ENCODE measurements around the gene PDE8B. TPM values are rescaled to one million over a fixed set of nuclear protein-coding genes. Genes with fewer than 3 reads are reported as not detected.

Gene PDE8B
- total and polyA plus RNA-seq, 2 experiments from 2014 or later, result 0.45 to 0.91 TPM

DNA sequence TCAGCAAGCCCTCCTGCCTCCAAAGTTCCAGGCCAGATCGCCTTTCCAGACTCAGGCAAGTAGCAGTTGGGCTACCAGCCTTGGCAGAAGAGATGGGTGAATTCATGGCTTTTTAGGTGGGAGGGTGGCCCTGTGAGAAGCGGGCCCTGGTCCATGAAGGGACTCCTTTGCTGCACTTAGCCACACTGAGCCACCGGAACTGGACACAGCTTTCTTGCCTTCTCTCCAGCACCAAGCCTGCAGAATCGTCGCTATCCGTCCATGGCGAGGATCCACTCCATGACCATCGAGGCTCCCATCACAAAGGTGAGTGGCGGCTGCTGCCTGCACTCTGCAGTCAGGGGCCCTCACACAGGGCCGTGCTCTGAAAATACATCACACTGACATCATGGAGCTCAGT lies 196.7 kb downstream of the PDE8B start:
- no peaks in the 10 kb centered on the region for H3F3A ChIP-seq (replicated peaks; ENCODE audit: low read depth)
- H3K27ac Mint-ChIP-seq, result no peak overlapping the region
- H3K9me3 Mint-ChIP-seq, result no peaks in the 10 kb centered on the region
- DNase-seq (ENCODE audit: low spot score) (no peak), ATAC-seq (no peak)
- no peak overlapping the region for H3K4me2 ChIP-seq
- H3K4me3 Mint-ChIP-seq, result no peak overlapping the region
- no peaks in the 10 kb centered on the region for H3K9me2 ChIP-seq (ENCODE audit: insufficient read depth)
- H3K36me3 Mint-ChIP-seq (ENCODE audit: low read depth), result no peaks in the 10 kb centered on the region
- peaks cover 5% of the 10 kb centered on the region; the same call in 1 of the 2 replicates for H3K4me1 ChIP-seq (ENCODE audit: insufficient read depth)
- H3K27ac ChIP-seq (ENCODE audit: low read depth), result no peak overlapping the region
- peaks cover 4% of the 10 kb centered on the region for H3K27me3 Mint-ChIP-seq (ENCODE audit: insufficient read depth, low read depth, poor library complexity)
- H3K27me3 ChIP-seq (ENCODE audit: insufficient read depth), result no peaks in the 10 kb centered on the region
- no peak overlapping the region for H2AFZ ChIP-seq
- H3K4me3 ChIP-seq, result no peak overlapping the region
- TF ChIP-seq EZH2phosphoT487 (IDR thresholded peaks at IDR 0.05; ENCODE audit: unreplicated experiment) (no peak), EZH2 (IDR thresholded peaks at IDR 0.05; ENCODE audit: low read depth, unreplicated experiment) (no peak), POLR2AphosphoS5 (IDR thresholded peaks at IDR 0.05; ENCODE audit: low read depth) (no peak), JUNB (IDR thresholded peaks at IDR 0.05; ENCODE audit: unreplicated experiment) (no peak), CREB1 (CRISPR knock-in tag; IDR thresholded peaks at IDR 0.05; ENCODE audit: low read depth) (no peak), ZNF331 (CRISPR knock-in tag; IDR thresholded peaks at IDR 0.05; ENCODE audit: low read depth) (no peak)
- no peaks in the 10 kb centered on the region for H3K36me3 ChIP-seq (ENCODE audit: insufficient read depth)
- H4K20me1 ChIP-seq (replicated peaks; ENCODE audit: insufficient read depth), result no peaks in the 10 kb centered on the region
- no peaks in the 10 kb centered on the region for H3K79me2 ChIP-seq (replicated peaks; ENCODE audit: insufficient read depth)
- H3K4me1 Mint-ChIP-seq, result no peaks in the 10 kb centered on the region; the same call in 2 of the 3 replicates

DNA sequence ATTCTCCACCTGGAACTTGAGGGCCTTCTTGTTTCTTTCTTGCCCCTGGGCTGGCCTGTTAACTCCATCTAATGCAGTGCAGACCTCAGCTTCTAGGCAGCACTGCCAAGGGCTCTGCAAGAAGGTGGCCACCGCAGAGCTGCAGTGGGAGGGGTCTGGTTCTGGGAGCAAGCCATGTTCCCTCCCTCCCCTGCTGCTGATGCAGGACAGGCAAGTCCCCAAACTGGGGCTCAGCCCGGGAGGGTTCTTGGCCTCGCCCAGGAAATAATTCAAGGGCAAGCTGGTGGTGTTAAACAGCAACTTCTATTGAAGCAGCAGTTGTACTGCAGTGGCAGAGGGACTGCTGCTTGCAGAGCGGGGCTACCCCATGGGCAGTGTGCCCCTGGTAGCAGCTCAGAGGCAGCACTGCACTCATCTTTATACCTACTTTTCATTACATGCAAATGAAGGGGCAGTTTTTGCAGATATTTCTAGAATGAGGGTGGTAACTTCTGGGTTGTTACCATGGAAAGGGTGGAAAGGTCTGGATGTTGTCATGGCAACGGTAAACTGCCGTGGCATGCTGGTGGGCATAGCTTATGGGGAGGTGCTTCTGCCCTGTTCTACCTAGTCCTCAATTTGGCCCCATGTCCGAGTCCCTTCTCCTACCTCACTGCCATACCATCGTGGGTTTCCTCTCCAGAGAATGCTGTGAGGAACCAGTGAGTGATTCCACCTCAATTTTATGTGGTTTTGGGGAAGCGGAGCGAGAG lies 199.6 kb downstream of the PDE8B start:
- H3K27ac ChIP-seq (ENCODE audit: low read depth), result no peak overlapping the region
- no peak for TF ChIP-seq ZNF462 (CRISPR knock-in tag; IDR thresholded peaks at IDR 0.05)
- no peak for TF ChIP-seq JUNB (IDR thresholded peaks at IDR 0.05; ENCODE audit: unreplicated experiment)
- TF ChIP-seq EZH2 (IDR thresholded peaks at IDR 0.05; ENCODE audit: low read depth, unreplicated experiment), result no peak
- TF ChIP-seq, protein P1, sequence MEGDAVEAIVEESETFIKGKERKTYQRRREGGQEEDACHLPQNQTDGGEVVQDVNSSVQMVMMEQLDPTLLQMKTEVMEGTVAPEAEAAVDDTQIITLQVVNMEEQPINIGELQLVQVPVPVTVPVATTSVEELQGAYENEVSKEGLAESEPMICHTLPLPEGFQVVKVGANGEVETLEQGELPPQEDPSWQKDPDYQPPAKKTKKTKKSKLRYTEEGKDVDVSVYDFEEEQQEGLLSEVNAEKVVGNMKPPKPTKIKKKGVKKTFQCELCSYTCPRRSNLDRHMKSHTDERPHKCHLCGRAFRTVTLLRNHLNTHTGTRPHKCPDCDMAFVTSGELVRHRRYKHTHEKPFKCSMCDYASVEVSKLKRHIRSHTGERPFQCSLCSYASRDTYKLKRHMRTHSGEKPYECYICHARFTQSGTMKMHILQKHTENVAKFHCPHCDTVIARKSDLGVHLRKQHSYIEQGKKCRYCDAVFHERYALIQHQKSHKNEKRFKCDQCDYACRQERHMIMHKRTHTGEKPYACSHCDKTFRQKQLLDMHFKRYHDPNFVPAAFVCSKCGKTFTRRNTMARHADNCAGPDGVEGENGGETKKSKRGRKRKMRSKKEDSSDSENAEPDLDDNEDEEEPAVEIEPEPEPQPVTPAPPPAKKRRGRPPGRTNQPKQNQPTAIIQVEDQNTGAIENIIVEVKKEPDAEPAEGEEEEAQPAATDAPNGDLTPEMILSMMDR (conservative IDR thresholded peaks at IDR 0.05; ENCODE audit: low read depth in 2 of 2), result no peak
- TF ChIP-seq POLR2AphosphoS5 (IDR thresholded peaks at IDR 0.05; ENCODE audit: low read depth), result no peak
- TF ChIP-seq STAT1 (IDR thresholded peaks at IDR 0.05; ENCODE audit: unreplicated experiment), result no peak
- TF ChIP-seq EZH2phosphoT487 (IDR thresholded peaks at IDR 0.05; ENCODE audit: unreplicated experiment), result no peak
- no peak for TF ChIP-seq NANOG (IDR thresholded peaks at IDR 0.05; ENCODE audit: borderline replicate concordance)

More for the DNA sequence above, 199.6 kb downstream of the PDE8B start:
- H3K4me2 ChIP-seq, result no peak overlapping the region
- H3K9me3 Mint-ChIP-seq, result no peaks in the 10 kb centered on the region
- H3K9me2 ChIP-seq (ENCODE audit: insufficient read depth), result no peaks in the 10 kb centered on the region
- no peaks in the 10 kb centered on the region for H4K20me1 ChIP-seq (replicated peaks; ENCODE audit: insufficient read depth)
- H3K4me3 ChIP-seq, result no peak overlapping the region
- no peaks in the 10 kb centered on the region for H3K36me3 Mint-ChIP-seq (ENCODE audit: low read depth)
- H3K4me1 Mint-ChIP-seq, result no peaks in the 10 kb centered on the region
- H3K79me2 ChIP-seq (replicated peaks; ENCODE audit: insufficient read depth), result no peaks in the 10 kb centered on the region
- H3K27me3 Mint-ChIP-seq (ENCODE audit: insufficient read depth, low read depth, poor library complexity), result peaks cover 4% of the 10 kb centered on the region
- H2AFZ ChIP-seq, result no peak overlapping the region
- DNase-seq (ENCODE audit: low spot score) (no peak), ATAC-seq (no peak)
- H3K36me3 ChIP-seq (ENCODE audit: insufficient read depth), result no peaks in the 10 kb centered on the region
- no peak overlapping the region for H3K27ac Mint-ChIP-seq
- no peaks in the 10 kb centered on the region for H3K27me3 ChIP-seq (ENCODE audit: insufficient read depth)
- no peaks in the 10 kb centered on the region for H3K4me1 ChIP-seq (ENCODE audit: insufficient read depth)
- H3F3A ChIP-seq (replicated peaks; ENCODE audit: low read depth), result no peaks in the 10 kb centered on the region
- no peak overlapping the region for H3K4me3 Mint-ChIP-seq

Measured in GM23338 (cell line).